H54 (cell line): ENCODE results near the gene IL22RA1.

Experiments
- DNase-seq: peaks from one replicate; pipeline ENCODE4 v3.0.0; 2011; ENCODE audit warnings: low spot score, mixed read lengths; ENCODE audit not compliant: insufficient read length
- FAIRE-seq: peaks from 3 replicates; lab custom pipeline; 2011; peaks lifted over from hg19 to GRCh38; lab: Jason Lieb, UNC
- POLR2A ChIP-seq: IDR thresholded peaks from 2 replicates; pipeline ENCODE4 v1.6.1; 2011; ENCODE audit warnings: low read depth, mild to moderate bottlenecking, low read length

Gene IL22RA1

GRCh38 chr1:24119859-24120756 lies 22.8 kb downstream of the IL22RA1 start:
- FAIRE-seq: no peak

GRCh38 chr1:24119489-24119858 lies 23.5 kb downstream of the IL22RA1 start:
- no peak for FAIRE-seq
- no peak for TF ChIP-seq POLR2A

More at GRCh38 chr1:24119859-24120756, 22.8 kb downstream of the IL22RA1 start:
- no peak for TF ChIP-seq POLR2A
- DNase-seq: no peak

GRCh38 chr1:24118410-24119242 lies 24.3 kb downstream of the IL22RA1 start:
- no peak for TF ChIP-seq POLR2A
- DNase-seq (no peak), FAIRE-seq (no peak)

More at GRCh38 chr1:24119489-24119858, 23.5 kb downstream of the IL22RA1 start:
- DNase-seq: no peak

GRCh38 chr1:24117722-24118409 lies 25.1 kb downstream of the IL22RA1 start:
- TF ChIP-seq POLR2A: no peak
- FAIRE-seq (no peak), DNase-seq (peak; percentile 44)

GRCh38 chr1:24117132-24117531 lies 25.8 kb downstream of the IL22RA1 start:
- FAIRE-seq (no peak), DNase-seq (no peak)
- TF ChIP-seq POLR2A: no peak

- FAIRE-seq: no peak
- no peak for DNase-seq
- TF ChIP-seq POLR2A: no peak
These were observed 28.2 kb downstream of the IL22RA1 start for GRCh38 chr1:24114753-24115152.

- DNase-seq (no peak), FAIRE-seq (no peak)
- no peak for TF ChIP-seq POLR2A
These were observed 29.3 kb downstream of the IL22RA1 start for GRCh38 chr1:24113641-24114033.

- DNase-seq (peak; percentile 43), FAIRE-seq (peak; percentile 57)
- TF ChIP-seq POLR2A: no peak
These were observed 30.8 kb downstream of the IL22RA1 start, which contains the start of gene MYOM3 for GRCh38 chr1:24111996-24112779. MYOM3 (minus strand) TSS chr1:24112135; CDS start chr1:24108636, 3,499 bp downstream.

- TF ChIP-seq POLR2A: no peak
- FAIRE-seq (no peak), DNase-seq (no peak)
These were observed 31.5 kb downstream of the IL22RA1 start for GRCh38 chr1:24111262-24111995.

GRCh38 chr1:24110642-24111261 lies 32.2 kb downstream of the IL22RA1 start:
- TF ChIP-seq POLR2A: no peak
- DNase-seq (no peak), FAIRE-seq (no peak)

- TF ChIP-seq POLR2A: no peak
- FAIRE-seq: no peak
These were observed 33.1 kb downstream of the IL22RA1 start for GRCh38 chr1:24109686-24110475.

More at GRCh38 chr1:24109686-24110475, 33.1 kb downstream of the IL22RA1 start:
- no peak for DNase-seq
